ENCODE results near the gene DHRS7C.

The DHRS7C gene, protein sequence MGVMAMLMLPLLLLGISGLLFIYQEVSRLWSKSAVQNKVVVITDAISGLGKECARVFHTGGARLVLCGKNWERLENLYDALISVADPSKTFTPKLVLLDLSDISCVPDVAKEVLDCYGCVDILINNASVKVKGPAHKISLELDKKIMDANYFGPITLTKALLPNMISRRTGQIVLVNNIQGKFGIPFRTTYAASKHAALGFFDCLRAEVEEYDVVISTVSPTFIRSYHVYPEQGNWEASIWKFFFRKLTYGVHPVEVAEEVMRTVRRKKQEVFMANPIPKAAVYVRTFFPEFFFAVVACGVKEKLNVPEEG

DNA sequence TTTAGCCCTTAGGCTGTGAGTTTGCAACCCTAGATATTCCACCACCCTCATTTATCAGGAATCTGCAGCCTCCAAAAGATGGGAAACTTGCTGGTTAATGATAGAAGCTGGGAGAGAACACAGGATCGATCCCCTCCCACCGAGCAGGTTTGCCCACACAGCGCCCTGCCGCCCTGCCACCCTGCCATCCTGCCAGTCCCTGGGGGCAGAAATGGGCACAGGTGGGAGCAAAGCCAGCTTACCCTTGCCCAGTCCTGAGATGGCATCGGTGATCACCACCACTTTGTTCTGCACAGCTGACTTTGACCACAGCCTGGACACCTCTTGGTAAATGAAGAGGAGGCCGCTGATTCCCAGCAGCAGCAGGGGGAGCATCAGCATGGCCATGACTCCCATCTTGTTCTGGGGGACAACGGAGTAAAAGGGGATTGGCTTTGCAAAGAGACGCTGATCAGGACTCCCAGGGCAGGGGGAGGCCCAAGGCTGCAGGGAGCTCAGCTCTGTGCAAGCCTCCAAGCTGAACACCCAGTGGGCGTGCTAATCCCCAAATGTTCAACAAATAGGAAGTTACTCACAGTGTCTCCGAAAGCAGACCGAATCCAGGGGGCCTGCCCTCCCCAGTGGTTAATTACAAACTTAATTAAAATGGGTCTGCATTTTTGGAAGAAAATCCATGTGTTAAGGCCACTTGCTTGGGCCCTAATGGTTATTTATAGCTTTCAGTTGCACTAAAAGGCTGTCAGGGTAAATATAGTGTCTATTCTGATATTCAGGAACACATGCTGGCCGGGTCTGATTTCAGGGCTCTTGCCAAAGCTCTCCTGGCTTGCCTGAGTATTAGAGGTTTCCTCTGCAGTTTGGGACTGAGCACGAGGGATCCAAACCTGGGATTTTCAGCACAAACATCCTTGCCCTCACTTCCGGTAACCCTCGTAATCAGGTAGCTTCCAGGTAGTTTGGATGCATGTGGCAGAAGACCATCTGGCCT, at the start of gene DHRS7C:
TSS of gene DHRS7C (minus strand) at position 704 of the 988 bp plus-strand sequence. CDS start at position 396, 308 bp downstream.
- no peak for DNase-seq
- TF ChIP-seq POLR2A (IDR thresholded peaks at IDR 0.05; ENCODE audit: low read length) (no peak), GATA1 (IDR thresholded peaks at IDR 0.05; ENCODE audit: low read depth, low read length) (no peak)

DNA sequence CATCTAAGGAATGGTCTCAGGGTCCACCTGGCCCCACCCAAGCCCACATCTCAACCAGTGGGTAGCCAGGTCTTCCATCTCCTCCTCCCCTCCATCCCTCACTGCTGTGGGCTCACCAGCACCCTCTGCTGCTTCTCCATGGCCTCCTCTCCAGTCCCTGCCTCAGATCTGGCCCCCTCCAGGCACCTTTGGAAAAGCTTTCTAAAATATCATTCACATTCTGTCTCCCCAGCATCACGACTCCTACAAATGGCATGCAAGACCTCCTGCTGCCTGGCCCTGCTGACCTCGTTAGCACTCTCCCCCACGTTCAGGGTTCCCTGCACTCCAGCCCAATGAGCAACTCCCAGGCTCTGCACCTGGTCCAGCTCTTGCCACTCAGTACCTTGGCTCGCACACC, 48.0 kb upstream of the DHRS7C start:
- DNase-seq = no peak
- TF ChIP-seq POLR2A (IDR thresholded peaks at IDR 0.05; ENCODE audit: low read length) = no peak
- no peak for TF ChIP-seq GATA1 (IDR thresholded peaks at IDR 0.05; ENCODE audit: low read depth, low read length)

DNA sequence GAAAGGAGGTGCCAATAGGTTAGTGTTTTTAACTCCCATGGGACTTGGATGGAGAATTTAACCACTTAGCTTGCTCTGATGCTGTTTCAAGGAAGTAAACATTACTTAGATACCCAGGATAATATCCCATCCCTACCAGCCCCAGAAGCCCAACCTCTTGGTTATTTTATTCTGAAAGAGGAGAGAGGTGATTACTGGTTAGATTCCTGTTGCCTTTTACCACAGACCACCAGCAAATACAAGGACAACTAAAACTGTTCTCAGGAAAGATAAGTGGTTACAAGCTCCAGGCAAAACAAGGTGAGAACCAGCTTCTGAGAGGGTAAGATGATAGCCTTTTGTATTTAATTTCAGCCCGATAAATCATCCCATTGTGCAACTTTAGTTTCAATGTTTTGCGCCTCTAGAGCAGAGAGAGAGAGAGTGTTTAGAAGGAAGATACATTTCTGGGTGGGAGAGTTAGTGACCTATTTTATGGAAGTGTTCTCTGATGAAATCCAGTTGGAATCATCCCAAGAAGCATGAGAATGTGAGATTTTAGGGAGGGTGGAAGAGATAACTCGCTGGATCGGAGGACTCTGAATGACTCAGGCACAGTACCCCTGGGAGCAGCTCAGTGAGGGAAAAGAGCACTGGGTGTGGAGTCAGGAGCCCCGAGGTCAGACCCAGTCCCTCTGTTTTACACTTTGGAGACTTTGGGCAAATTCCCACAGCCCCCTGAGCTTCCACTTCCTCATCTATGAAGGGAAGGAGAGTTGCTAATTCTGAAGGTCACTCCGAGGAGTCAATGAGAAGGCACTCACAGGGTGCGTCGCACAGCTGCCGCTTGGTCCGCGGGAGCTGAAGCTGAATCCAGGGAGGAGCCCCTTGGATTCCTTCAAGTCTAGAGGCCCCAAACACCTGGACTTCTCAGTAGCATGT, 46.4 kb upstream of the DHRS7C start:
- TF ChIP-seq GATA1 (IDR thresholded peaks at IDR 0.05; ENCODE audit: low read depth, low read length) (no peak), POLR2A (IDR thresholded peaks at IDR 0.05; ENCODE audit: low read length) (no peak)
- DNase-seq = no peak

- DNase-seq = no peak
- TF ChIP-seq POLR2A (IDR thresholded peaks at IDR 0.05; ENCODE audit: low read length) (no peak), GATA1 (IDR thresholded peaks at IDR 0.05; ENCODE audit: low read depth, low read length) (no peak)
Measured at GRCh38 chr17:9833922-9834321, 42.5 kb upstream of the DHRS7C start.

DNA sequence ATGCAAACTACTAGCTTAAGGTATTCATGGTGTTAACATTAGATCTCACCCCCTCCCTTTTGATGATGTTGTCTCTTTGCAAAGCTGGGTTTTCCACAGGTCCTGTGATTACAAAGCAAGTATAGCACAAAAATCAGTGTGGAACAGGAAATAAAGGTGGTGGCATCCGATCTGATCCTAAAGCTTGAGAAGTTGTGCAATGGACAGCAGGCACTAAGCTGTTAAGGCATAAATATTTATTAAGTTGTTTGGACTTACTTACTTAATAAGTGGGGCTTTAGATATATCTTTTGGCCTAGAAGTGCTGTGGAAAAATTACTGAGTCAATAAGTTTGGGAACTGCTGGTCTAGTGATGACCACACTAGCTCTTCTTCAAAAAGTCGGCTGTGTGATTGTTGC, 39.3 kb upstream of the DHRS7C start:
- DNase-seq = no peak
- TF ChIP-seq GATA1 (IDR thresholded peaks at IDR 0.05; ENCODE audit: low read depth, low read length) (no peak), POLR2A (IDR thresholded peaks at IDR 0.05; ENCODE audit: low read length) (no peak)

- DNase-seq = no peak
- TF ChIP-seq GATA1 (IDR thresholded peaks at IDR 0.05; ENCODE audit: low read depth, low read length) (no peak), POLR2A (IDR thresholded peaks at IDR 0.05; ENCODE audit: low read length) (no peak)
Measured at GRCh38 chr17:9829343-9829742, 38.0 kb upstream of the DHRS7C start.

- TF ChIP-seq GATA1 (IDR thresholded peaks at IDR 0.05; ENCODE audit: low read depth, low read length) = no peak
- TF ChIP-seq POLR2A (IDR thresholded peaks at IDR 0.05; ENCODE audit: low read length) = no peak
- no peak for DNase-seq
Measured at GRCh38 chr17:9828296-9829295, 37.2 kb upstream of the DHRS7C start.

- TF ChIP-seq POLR2A (IDR thresholded peaks at IDR 0.05; ENCODE audit: low read length) (no peak), GATA1 (IDR thresholded peaks at IDR 0.05; ENCODE audit: low read depth, low read length) (no peak)
- no peak for DNase-seq
Measured at GRCh38 chr17:9825641-9826150, 34.3 kb upstream of the DHRS7C start, which contains the start of gene GLP2R. GLP2R (plus strand) TSS chr17:9825924; CDS start chr17:9826064, 140 bp downstream.

GRCh38 chr17:9824797-9825338, 33.5 kb upstream of the DHRS7C start:
- no peak for DNase-seq
- TF ChIP-seq POLR2A (IDR thresholded peaks at IDR 0.05; ENCODE audit: low read length) (no peak), GATA1 (IDR thresholded peaks at IDR 0.05; ENCODE audit: low read depth, low read length) (no peak)

DNA sequence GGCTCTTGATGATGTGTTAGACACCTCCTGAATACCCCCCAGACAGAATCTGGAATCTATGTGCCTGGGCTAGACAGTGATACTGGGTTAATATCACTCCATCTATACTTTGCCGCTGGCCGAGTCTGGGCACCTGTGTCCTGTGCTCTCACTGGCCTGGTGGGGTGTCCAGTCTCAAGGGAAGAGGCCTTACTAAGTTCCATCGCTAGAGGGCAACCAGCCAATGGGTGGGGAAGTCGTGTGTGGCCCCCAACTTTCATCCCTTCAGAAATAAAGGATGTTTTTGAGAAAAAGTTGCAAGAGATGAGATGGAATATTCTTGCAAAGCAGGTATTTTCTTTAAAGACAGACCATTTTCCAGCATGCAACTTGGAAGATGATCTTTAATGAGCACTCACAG, 32.7 kb upstream of the DHRS7C start:
- no peak for TF ChIP-seq GATA1 (IDR thresholded peaks at IDR 0.05; ENCODE audit: low read depth, low read length)
- TF ChIP-seq POLR2A (IDR thresholded peaks at IDR 0.05; ENCODE audit: low read length) = no peak
- DNase-seq = no peak

DNA sequence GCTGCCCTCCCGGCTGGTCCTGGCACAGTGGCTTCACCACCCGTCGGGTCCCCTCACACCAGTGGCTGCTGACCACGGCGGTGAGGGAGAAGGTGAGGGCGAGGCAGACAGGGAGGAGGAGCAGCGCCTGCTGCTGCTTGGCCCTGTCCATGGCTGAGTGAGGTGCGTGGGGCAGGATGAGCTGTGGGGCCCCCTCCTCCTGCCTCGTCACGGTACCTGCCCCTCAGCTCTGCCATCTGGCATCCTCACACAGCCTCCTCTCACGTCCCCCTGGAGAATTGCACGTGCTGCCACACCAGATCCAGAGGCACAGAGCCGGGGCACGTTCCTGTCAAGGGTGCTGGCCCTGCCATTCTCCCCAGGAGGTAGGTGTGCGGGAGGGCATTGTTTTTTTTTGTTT, 30.5 kb upstream of the DHRS7C start, which contains the start of gene GSG1L2:
TSS of gene GSG1L2 (minus strand) at position 159 of the 400 bp plus-strand sequence. CDS start at position 151, 8 bp downstream.
- DNase-seq = no peak
- TF ChIP-seq GATA1 (IDR thresholded peaks at IDR 0.05; ENCODE audit: low read depth, low read length) (no peak), POLR2A (IDR thresholded peaks at IDR 0.05; ENCODE audit: low read length) (no peak)

DNA sequence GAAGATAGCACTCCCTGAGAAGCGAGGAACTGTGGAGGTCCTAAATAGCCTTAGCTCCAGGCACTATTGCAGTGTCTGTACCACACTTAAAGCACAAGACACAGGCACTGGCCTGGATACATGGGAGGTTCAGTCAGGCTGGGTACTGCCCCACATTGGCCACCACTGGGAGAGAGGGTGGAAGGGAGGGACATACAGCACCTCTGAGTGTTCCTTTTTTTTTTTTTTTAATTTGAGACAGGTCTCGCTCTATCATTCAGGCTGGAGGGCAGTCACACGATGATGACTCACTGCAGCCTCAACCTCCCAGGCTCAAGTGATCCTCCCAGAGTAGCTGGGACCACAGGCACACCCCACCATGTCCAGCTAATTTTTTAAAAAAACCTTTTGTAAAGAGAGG, 29.1 kb upstream of the DHRS7C start:
- no peak for TF ChIP-seq POLR2A (IDR thresholded peaks at IDR 0.05; ENCODE audit: low read length)
- no peak for TF ChIP-seq GATA1 (IDR thresholded peaks at IDR 0.05; ENCODE audit: low read depth, low read length)
- no peak for DNase-seq

Measured in erythroblast (primary cell).